ENCODE measurements around the gene GSTM3. TPM values are rescaled to one million over a fixed set of nuclear protein-coding genes. Genes with fewer than 3 reads are reported as not detected.

GSTM3 gene
- total RNA-seq, 1 donor from 2014 or later: 29.7 TPM

GRCh38 chr1:109717729-109718128 is 23.1 kb downstream of the GSTM3 start:
- no peaks in the 10 kb centered on the region for H3K9me3 ChIP-seq
- TF ChIP-seq CTCF (IDR thresholded peaks at IDR 0.05): no peak
- H3K36me3 ChIP-seq: no peaks in the 10 kb centered on the region
- no peak overlapping the region for H3K4me3 ChIP-seq
- no peaks in the 10 kb centered on the region for H3K27me3 ChIP-seq
- intact Hi-C loops (cut with DNase I): no loop called here
- no peak for ATAC-seq
- no peak overlapping the region for H3K27ac ChIP-seq
- no peaks in the 10 kb centered on the region for H3K4me1 ChIP-seq
- DNase-seq: no peak

DNA sequence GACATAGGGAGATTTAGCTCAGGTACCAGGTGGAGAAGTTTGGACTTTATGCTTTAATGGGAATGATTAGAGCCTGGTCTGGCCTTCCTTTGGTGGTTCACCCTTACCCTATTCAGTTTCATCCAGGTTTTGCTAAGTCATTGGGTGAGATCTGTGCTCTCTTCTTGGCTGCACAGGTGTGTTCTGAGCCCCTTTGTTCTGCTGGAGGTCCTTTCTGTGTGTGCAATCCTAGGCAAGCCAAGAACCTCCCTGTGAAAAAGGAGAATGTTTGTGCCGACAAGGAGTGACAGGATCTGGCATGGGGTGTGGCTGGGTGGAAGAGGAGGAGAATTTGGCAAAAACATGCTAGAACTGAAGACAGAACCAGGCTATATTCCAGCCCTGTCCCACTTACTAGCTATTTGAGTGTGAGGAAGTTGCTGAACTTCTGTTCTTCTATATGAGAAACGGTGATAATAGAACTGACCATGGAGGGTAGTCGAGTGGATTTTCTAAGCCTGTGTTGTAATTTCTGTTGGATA is 24.2 kb downstream of the GSTM3 start:
- Histone ChIP-seq H3K27me3 (no peaks in the 10 kb centered on the region), H3K9me3 (no peaks in the 10 kb centered on the region), H3K27ac (no peak overlapping the region), H3K4me1 (no peaks in the 10 kb centered on the region), H3K36me3 (no peaks in the 10 kb centered on the region), H3K4me3 (no peak overlapping the region)
- DNase-seq (no peak), ATAC-seq (no peak)
- TF ChIP-seq CTCF (IDR thresholded peaks at IDR 0.05): no peak
- intact Hi-C loops (cut with DNase I): no loop called here

- Histone ChIP-seq H3K27ac (no peak overlapping the region), H3K4me3 (no peak overlapping the region), H3K4me1 (no peaks in the 10 kb centered on the region), H3K9me3 (no peaks in the 10 kb centered on the region), H3K27me3 (no peaks in the 10 kb centered on the region), H3K36me3 (no peaks in the 10 kb centered on the region)
- no peak for TF ChIP-seq CTCF (IDR thresholded peaks at IDR 0.05)
- intact Hi-C loops (cut with DNase I): no loop called here
- no peak for DNase-seq
- no peak for ATAC-seq
These were observed 24.7 kb downstream of the GSTM3 start for GRCh38 chr1:109716121-109716520.

DNA sequence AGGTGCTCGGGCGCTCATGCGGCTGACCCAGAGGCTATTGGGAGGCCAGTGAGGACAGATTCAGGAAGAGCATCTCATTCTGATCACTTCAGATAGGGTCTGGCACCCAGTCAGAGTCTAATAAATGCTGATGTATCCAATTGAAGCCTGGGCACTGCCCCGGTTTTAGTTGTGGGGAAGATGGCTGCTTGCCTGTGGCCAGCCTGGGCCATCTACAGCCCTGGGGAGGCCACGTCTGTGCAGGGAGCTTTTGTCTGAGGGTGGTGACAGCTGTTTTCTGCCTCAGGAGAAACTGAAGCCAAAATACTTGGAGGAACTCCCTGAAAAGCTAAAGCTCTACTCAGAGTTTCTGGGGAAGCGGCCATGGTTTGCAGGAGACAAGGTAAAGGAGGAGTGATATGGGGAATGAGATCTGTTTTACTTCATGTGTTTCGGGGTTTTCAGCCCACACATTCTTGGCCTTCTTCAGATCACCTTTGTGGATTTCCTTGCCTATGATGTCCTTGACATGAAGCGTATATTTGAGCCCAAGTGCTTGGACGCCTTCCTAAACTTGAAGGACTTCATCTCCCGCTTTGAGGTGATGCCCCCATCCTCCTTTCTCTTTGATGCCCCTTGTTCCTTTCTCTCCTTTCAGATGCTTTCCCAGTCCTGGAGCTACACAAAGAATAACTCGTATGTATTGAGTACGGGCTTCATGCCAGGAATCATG is 26.0 kb downstream of the GSTM3 start:
- H3K4me1 ChIP-seq: no peaks in the 10 kb centered on the region
- H3K9me3 ChIP-seq: no peaks in the 10 kb centered on the region
- DNase-seq (no peak), ATAC-seq (no peak)
- H3K27ac ChIP-seq: no peak overlapping the region
- H3K27me3 ChIP-seq: no peaks in the 10 kb centered on the region
- H3K36me3 ChIP-seq: no peaks in the 10 kb centered on the region
- TF ChIP-seq CTCF (IDR thresholded peaks at IDR 0.05): no peak
- no peak overlapping the region for H3K4me3 ChIP-seq
- intact Hi-C loops (cut with DNase I): no loop called here

DNA sequence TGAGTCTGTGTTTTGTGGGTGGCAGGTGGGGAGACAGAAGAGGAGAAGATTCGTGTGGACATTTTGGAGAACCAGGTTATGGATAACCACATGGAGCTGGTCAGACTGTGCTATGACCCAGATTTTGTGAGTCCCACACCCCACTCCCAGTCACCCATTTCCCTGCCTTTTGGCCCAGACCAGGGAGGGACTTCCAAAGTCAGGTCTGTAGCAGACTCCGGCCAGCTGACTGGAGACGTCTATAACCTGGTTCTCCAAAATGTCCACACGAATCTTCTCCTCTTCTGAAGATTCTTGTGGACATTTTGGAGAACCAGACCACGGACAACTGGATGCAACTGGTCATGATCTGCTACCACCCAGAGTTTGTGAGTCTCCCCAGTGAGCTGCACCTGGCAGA is 27.2 kb downstream of the GSTM3 start:
- H3K9me3 ChIP-seq: no peaks in the 10 kb centered on the region
- no peak for ATAC-seq
- H3K27me3 ChIP-seq: no peaks in the 10 kb centered on the region
- no peak overlapping the region for H3K27ac ChIP-seq
- no peaks in the 10 kb centered on the region for H3K4me1 ChIP-seq
- no peak for TF ChIP-seq CTCF (IDR thresholded peaks at IDR 0.05)
- DNase-seq: no peak
- no peak overlapping the region for H3K4me3 ChIP-seq
- no peaks in the 10 kb centered on the region for H3K36me3 ChIP-seq
- intact Hi-C loops (cut with DNase I): no loop called here
